ENCODE data around the gene SH2D3A.
A peak's percentile ranks its signal among the peaks of the same experiment; 100 is the strongest.

- TF ChIP-seq, protein P1, sequence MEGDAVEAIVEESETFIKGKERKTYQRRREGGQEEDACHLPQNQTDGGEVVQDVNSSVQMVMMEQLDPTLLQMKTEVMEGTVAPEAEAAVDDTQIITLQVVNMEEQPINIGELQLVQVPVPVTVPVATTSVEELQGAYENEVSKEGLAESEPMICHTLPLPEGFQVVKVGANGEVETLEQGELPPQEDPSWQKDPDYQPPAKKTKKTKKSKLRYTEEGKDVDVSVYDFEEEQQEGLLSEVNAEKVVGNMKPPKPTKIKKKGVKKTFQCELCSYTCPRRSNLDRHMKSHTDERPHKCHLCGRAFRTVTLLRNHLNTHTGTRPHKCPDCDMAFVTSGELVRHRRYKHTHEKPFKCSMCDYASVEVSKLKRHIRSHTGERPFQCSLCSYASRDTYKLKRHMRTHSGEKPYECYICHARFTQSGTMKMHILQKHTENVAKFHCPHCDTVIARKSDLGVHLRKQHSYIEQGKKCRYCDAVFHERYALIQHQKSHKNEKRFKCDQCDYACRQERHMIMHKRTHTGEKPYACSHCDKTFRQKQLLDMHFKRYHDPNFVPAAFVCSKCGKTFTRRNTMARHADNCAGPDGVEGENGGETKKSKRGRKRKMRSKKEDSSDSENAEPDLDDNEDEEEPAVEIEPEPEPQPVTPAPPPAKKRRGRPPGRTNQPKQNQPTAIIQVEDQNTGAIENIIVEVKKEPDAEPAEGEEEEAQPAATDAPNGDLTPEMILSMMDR (IDR thresholded peaks at IDR 0.05): no peak
- TF ChIP-seq SIN3A (IDR thresholded peaks at IDR 0.05; ENCODE audit: borderline replicate concordance, insufficient read depth, low read depth, low read length): no peak
- TF ChIP-seq REST (IDR thresholded peaks at IDR 0.05; ENCODE audit: insufficient read depth in 1 of 2, low read depth in 2 of 2, low read length in 1 of 2): no peak
- peak; percentile 24; the same call in 1 of the 2 replicates for TF ChIP-seq POLR2AphosphoS5 (IDR thresholded peaks at IDR 0.05; ENCODE audit: low read depth, low read length)
- TF ChIP-seq TCF7L2 (IDR thresholded peaks at IDR 0.05; ENCODE audit: low read depth, low read length): no peak
Measured at GRCh38 chr19:6744381-6745301, 22.6 kb downstream of the SH2D3A start.
